ENCODE data around the gene GNG14. TPM values are rescaled to one million over a fixed set of nuclear protein-coding genes. Genes with fewer than 3 reads are reported as not detected.

Gene GNG14
- total RNA-seq, 1 donor from 2014 or later: not detected

Other genes starting within 250 kb of the GNG14 start
- 1.6 TPM for gene ZNF443, start 247.0 kb upstream of the GNG14 start, total RNA-seq
- 1.4 TPM for gene ZNF709, start 203.2 kb upstream of the GNG14 start, total RNA-seq
- 9.9 TPM for gene ZNF564, start 136.5 kb upstream of the GNG14 start, total RNA-seq
- 3.9 TPM for gene ZNF490, start 77.2 kb upstream of the GNG14 start, total RNA-seq
- 14.5 TPM for gene ZNF791, start 77.1 kb upstream of the GNG14 start, total RNA-seq
- 33.2 TPM for gene MAN2B1, start 21.3 kb upstream of the GNG14 start, total RNA-seq
- gene WDR83, start 21.2 kb upstream of the GNG14 start, total RNA-seq: 6.5 TPM
- gene DHPS, start 6.1 kb upstream of the GNG14 start, total RNA-seq: 42.9 TPM
- 2.0 TPM for gene FBXW9, start 8.6 kb downstream of the GNG14 start, total RNA-seq
- gene TNPO2, start 35.9 kb downstream of the GNG14 start, total RNA-seq: 30.9 TPM
- gene TRIR, start 46.7 kb downstream of the GNG14 start, total RNA-seq: 117 TPM
- 60.7 TPM for gene GET3, start 49.5 kb downstream of the GNG14 start, total RNA-seq
- gene BEST2, start 63.8 kb downstream of the GNG14 start, total RNA-seq: not detected
- 43.6 TPM for gene HOOK2, start 87.6 kb downstream of the GNG14 start, total RNA-seq
- gene JUNB, start 103.5 kb downstream of the GNG14 start, total RNA-seq: 23.9 TPM
- 684 TPM for gene PRDX2, start 113.8 kb downstream of the GNG14 start, total RNA-seq
- gene THSD8, start 114.1 kb downstream of the GNG14 start, total RNA-seq: 1.6 TPM
- gene RNASEH2A, start 118.6 kb downstream of the GNG14 start, total RNA-seq: 6.3 TPM
- gene RTBDN, start 146.6 kb downstream of the GNG14 start, total RNA-seq: not detected
- not detected for gene MAST1, start 150.5 kb downstream of the GNG14 start, total RNA-seq
- gene DNASE2, start 193.5 kb downstream of the GNG14 start, total RNA-seq: 16.9 TPM
- not detected for gene KLF1, start 199.2 kb downstream of the GNG14 start, total RNA-seq
- 39.5 TPM for gene GCDH, start 203.2 kb downstream of the GNG14 start, total RNA-seq
- gene SYCE2, start 231.3 kb downstream of the GNG14 start, total RNA-seq: not detected
- gene FARSA, start 245.7 kb downstream of the GNG14 start, total RNA-seq: 34.6 TPM

Data from Right ventricle myocardium superior (tissue), 1 donor.